ENCODE measurements around the gene MAP3K13. TPM values are rescaled to one million over a fixed set of nuclear protein-coding genes. Genes with fewer than 3 reads are reported as not detected.

Gene MAP3K13
- total and polyA plus RNA-seq, 2 experiments from 2014 or later, result 43.8 to 65.3 TPM

DNA sequence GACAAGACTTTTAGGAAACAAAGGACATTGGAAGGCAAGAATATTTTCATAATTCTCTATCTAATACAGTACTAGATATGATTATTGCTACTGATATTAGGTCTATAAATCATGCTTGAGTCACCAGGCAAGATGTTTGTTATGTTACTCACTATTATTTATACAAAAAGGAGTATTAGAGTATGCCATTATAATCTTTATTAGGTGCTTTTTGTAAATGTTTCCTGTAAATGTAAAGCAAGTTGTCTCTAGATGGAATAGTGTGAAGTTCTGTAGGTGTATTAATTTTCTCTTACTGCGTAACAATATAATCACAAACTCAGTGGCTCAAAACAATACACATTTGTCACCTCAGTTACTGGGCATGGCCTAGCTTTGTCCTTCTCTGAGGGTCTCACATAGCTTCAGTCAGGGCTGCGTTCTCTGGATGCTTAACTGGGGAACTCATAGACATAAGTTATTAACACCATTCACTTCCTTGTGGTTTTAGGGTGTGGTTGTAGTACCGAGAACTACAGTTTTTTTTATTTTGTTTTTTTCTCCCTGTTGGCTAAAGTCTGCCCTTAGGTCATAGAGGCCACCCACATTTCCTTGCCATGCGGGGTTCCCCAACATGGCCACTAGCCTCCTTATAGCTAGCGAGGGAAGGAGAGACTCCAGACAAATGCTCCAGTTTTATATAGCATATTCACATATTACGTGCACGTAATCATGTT lies 20.3 kb upstream of the MAP3K13 start:
- Histone ChIP-seq H3K79me2 (peaks cover 28% of the 10 kb centered on the region), H3K27me3 (no peaks in the 10 kb centered on the region)
- DNase-seq (ENCODE audit: low spot score), result no peak

DNA sequence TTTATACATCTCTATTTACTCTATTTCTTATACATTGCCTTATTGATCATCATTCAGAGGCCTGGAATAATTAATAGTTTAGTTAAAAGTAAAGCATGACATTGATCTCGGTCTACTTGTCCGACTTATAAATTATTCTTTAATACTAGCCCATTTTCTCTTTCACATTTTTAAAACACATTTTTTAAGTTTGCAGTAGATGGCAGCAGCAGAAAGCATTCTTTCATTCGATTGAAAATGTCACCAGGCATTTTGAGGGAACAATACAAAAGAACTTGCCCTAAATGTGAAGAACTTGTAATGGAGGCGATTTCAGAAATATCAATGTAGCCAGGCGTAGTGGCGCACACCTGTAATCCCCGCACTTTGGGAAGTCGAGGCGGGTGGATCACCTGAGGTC lies 15.5 kb upstream of the MAP3K13 start:
- peaks cover 9% of the 10 kb centered on the region for H3K79me2 ChIP-seq
- H2AFZ ChIP-seq, result no peak overlapping the region
- no peaks in the 10 kb centered on the region for H3K4me1 ChIP-seq (ENCODE audit: insufficient read depth)
- no peak for TF ChIP-seq EZH2 (IDR thresholded peaks at IDR 0.05; ENCODE audit: borderline replicate concordance)
- no peak for TF ChIP-seq EZH2phosphoT487 (IDR thresholded peaks at IDR 0.05; ENCODE audit: low read depth, severe bottlenecking, unreplicated experiment)
- TF ChIP-seq, protein P1, sequence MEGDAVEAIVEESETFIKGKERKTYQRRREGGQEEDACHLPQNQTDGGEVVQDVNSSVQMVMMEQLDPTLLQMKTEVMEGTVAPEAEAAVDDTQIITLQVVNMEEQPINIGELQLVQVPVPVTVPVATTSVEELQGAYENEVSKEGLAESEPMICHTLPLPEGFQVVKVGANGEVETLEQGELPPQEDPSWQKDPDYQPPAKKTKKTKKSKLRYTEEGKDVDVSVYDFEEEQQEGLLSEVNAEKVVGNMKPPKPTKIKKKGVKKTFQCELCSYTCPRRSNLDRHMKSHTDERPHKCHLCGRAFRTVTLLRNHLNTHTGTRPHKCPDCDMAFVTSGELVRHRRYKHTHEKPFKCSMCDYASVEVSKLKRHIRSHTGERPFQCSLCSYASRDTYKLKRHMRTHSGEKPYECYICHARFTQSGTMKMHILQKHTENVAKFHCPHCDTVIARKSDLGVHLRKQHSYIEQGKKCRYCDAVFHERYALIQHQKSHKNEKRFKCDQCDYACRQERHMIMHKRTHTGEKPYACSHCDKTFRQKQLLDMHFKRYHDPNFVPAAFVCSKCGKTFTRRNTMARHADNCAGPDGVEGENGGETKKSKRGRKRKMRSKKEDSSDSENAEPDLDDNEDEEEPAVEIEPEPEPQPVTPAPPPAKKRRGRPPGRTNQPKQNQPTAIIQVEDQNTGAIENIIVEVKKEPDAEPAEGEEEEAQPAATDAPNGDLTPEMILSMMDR (IDR thresholded peaks at IDR 0.05; ENCODE audit: poor library complexity), result no peak
- no peaks in the 10 kb centered on the region for H4K20me1 ChIP-seq (ENCODE audit: insufficient read depth, poor library complexity, severe bottlenecking)
- 96% methylated on average over 9 of the region's 9 CpGs for WGBS (ENCODE audit: low lambda C conversion rate, missing lambda C conversion rate)
- no peak overlapping the region for H3K4me2 ChIP-seq
- H3K36me3 ChIP-seq (replicated peaks; ENCODE audit: insufficient read depth, low read depth), result no peaks in the 10 kb centered on the region
- H3K9me3 ChIP-seq (ENCODE audit: low read depth), result no peaks in the 10 kb centered on the region
- DNase-seq (ENCODE audit: low spot score), result no peak
- H3K27ac ChIP-seq, result no peak overlapping the region
- H3K4me3 ChIP-seq, result no peak overlapping the region
- no peaks in the 10 kb centered on the region for H3K9me2 ChIP-seq (replicated peaks; ENCODE audit: insufficient read depth)
- no peaks in the 10 kb centered on the region for H3K27me3 ChIP-seq

More for the DNA sequence above, 20.3 kb upstream of the MAP3K13 start:
- TF ChIP-seq EZH2 (IDR thresholded peaks at IDR 0.05; ENCODE audit: borderline replicate concordance), result no peak
- no peak for TF ChIP-seq EZH2phosphoT487 (IDR thresholded peaks at IDR 0.05; ENCODE audit: low read depth, severe bottlenecking, unreplicated experiment)
- TF ChIP-seq, protein P1 (IDR thresholded peaks at IDR 0.05; ENCODE audit: poor library complexity), result no peak
- no peak overlapping the region for H3K27ac ChIP-seq
- no peak overlapping the region for H3K4me3 ChIP-seq
- no peaks in the 10 kb centered on the region for H3K36me3 ChIP-seq (replicated peaks; ENCODE audit: insufficient read depth, low read depth)
- H3K4me1 ChIP-seq (ENCODE audit: insufficient read depth), result no peaks in the 10 kb centered on the region
- H3K4me2 ChIP-seq, result no peak overlapping the region
- WGBS (ENCODE audit: low lambda C conversion rate, missing lambda C conversion rate), result 83% methylated on average over 7 of the region's 7 CpGs
- no peaks in the 10 kb centered on the region for H3K9me3 ChIP-seq (ENCODE audit: low read depth)
- H4K20me1 ChIP-seq (ENCODE audit: insufficient read depth, poor library complexity, severe bottlenecking), result no peaks in the 10 kb centered on the region
- H3K9me2 ChIP-seq (replicated peaks; ENCODE audit: insufficient read depth), result no peaks in the 10 kb centered on the region
- H2AFZ ChIP-seq, result no peak overlapping the region

DNA sequence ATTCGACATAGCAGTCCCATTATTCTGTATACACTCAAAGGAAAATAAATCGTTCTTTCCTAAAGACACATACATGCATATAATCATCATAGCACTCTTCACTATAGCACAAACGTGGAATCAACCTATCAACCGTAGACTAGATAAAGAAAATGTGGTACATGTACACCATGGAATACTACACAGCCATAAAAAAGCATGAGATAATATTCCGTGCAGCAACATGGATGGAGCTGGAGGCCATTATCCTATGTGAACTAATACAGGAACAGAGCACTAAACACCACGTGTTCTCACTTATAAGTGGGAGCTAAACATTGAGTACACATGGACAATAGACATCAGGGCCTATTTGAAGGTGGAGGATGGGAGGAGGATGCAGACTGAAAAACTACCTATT lies 12.1 kb upstream of the MAP3K13 start:
- no peak overlapping the region for H3K4me2 ChIP-seq
- no peaks in the 10 kb centered on the region for H4K20me1 ChIP-seq (ENCODE audit: insufficient read depth, poor library complexity, severe bottlenecking)
- 94% methylated on average over 6 of the region's 6 CpGs for WGBS (ENCODE audit: low lambda C conversion rate, missing lambda C conversion rate)
- no peaks in the 10 kb centered on the region for H3K27me3 ChIP-seq
- H3K9me2 ChIP-seq (replicated peaks; ENCODE audit: insufficient read depth), result no peaks in the 10 kb centered on the region
- H3K36me3 ChIP-seq (replicated peaks; ENCODE audit: insufficient read depth, low read depth), result no peaks in the 10 kb centered on the region
- H3K4me1 ChIP-seq (ENCODE audit: insufficient read depth), result no peaks in the 10 kb centered on the region
- no peak overlapping the region for H2AFZ ChIP-seq
- no peak overlapping the region for H3K27ac ChIP-seq
- H3K4me3 ChIP-seq, result no peak overlapping the region
- H3K9me3 ChIP-seq (ENCODE audit: low read depth), result no peaks in the 10 kb centered on the region
- H3K79me2 ChIP-seq, result peaks cover 5% of the 10 kb centered on the region
- DNase-seq (ENCODE audit: low spot score), result no peak
- TF ChIP-seq, protein P1 (IDR thresholded peaks at IDR 0.05; ENCODE audit: poor library complexity), result no peak
- TF ChIP-seq EZH2phosphoT487 (IDR thresholded peaks at IDR 0.05; ENCODE audit: low read depth, severe bottlenecking, unreplicated experiment) (no peak), EZH2 (IDR thresholded peaks at IDR 0.05; ENCODE audit: borderline replicate concordance) (no peak)

Measured in hepatocyte (in vitro differentiated cells).